Activated T-helper 1 cell treated with anti-CD3 and anti-CD28 coated beads, Interleukin-2, amount 50 U/mL, for 16 hours (primary cell): ENCODE data around the gene LCP1.
"Not testable (repeated sequence)": the region's sequence is repeated elsewhere in the genome, so short reads cannot be mapped to it uniquely, and the experiment has no call there.

Source experiments
- DNase-seq, 2 donors: peaks; one replicate each; pipeline ENCODE4 v3.0.0-alpha.2; 2020; ENCODE audit warnings: low read depth in 1 of 2, low spot score in 1 of 2

LCP1 gene

DNA sequence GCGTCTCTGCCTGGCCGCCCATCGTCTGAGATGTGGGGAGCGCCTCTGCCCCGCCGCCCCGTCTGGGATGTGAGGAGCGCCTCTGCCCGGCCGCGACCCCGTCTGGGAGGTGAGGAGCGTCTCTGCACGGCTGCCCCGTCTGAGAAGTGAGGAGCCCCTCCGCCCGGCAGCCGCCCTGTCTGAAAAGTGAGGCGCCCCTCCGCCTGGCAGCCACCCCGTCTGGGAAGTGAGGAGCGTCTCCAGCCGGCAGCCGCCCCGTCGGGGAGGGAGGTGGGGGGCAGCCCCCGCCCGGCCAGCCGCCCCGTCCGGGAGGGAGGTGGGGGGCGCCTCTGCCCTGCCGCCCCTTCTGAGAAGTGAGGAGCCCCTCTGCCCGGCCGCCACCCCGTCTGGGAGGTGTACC is 19.2 kb downstream of the LCP1 start:
- DNase-seq = not testable (repeated sequence)

DNA sequence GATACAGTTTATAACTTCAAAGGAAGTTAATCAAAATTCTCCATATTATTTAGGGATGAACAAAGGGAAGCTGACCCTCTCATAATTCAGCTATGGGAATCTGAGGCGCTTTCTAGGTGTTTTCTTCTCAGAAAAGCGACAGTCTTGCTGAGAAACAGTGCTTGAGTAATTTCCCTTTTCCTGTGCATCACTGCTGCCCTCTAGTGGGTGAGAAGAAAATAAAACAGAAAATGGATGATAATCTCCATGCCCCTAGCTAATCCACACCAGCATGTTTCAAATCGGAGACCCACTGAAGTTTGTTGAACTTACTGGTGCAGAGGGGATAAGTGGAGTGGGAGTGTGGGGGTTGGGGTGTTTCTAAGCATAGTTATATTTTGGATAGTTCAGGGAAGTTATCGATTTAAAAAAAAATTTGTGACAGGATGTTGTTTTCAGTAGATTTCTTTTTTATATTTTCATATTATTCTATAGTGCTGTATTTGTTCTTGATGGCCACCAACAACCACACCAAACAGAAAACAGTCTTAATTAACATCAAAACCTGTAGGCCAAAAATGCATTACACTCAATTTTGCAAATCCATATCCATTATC is 21.4 kb downstream of the LCP1 start:
- DNase-seq = no peak

DNA sequence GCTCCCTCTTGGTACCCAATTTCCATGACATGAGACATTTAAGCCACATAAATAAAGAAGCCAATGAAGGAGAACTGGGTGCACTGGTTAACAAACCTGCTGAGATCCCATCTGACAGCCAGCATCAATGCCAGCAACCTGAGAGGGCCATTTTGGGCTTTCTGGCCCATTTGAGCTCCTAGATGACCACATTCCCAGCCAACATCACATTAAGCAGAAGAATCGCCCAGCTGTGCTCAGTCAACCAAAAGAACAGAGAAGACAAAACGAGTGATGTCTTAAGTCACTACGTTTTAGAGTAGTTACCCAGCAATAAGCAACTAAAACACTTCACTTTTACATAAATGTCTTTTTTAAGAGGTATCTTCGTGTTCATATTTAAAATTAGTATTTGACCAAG is 21.9 kb downstream of the LCP1 start:
- DNase-seq = no peak

DNA sequence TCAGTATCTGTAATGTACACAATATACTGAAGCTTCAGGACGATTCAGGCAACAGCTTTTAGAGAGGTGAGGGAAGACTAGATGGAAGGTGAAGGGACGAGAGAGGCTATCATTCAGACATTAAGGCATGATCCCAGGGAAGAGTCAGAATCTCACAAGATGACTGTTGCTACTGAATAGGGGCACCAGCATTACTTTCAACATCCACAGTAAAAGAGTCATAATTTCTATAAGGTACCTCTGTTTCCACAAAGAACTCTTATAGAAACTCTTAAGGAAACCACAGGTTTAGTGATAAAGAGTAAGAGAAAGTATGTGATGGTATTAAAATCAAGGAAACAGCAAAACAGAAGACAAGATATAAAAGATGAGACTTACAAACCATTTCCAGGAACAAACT is 23.0 kb downstream of the LCP1 start:
- DNase-seq = no peak

DNA sequence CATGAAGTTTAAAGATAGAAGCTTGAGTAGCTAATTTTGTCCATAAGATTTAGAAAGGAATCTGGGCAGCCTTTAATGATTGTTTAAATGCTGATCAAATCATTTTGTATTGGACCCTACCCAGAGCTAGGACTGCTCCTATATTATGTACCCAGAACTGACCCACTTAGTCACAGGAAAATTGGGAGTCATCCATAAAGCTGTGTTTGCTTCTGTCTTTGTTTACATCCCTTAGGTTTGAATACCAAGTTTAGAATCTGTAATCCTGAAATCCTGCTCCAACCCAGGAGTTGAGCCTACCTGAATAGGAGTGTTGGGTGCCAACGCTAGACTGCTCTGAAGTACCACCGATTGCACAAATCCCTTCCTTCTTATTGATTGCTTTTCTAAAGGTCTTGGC is 23.8 kb downstream of the LCP1 start:
- no peak for DNase-seq

DNA sequence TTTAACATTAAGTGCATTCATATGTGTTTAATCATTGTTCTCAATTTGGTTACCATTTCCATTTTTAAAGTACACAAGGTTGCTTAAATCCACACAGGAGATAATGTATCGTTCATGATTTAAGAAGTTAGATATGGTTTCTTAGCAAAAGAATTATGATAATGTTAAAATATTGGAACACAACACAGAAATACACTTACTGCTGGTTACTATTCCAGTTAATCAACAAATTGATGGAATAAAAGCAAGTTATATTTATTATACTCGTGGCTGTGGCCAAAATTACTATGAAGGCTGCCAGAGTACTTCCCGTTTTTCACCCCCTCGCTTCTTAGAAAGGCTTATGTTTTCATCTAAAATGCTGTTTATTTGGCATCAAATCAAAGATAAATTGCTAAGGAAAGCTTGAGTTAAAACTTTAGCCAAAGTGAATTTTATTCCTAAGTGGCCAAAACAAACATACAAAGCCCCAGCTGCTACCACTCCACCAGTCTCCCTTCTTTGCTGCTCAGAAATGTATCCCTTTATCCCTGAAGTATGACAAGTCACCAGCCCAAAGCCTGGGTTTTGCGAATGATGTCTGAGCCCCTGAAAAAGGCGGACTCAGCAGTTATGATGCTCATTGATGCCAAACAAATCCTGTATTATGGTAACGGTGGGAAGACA is 27.7 kb downstream of the LCP1 start:
- no peak for DNase-seq

DNA sequence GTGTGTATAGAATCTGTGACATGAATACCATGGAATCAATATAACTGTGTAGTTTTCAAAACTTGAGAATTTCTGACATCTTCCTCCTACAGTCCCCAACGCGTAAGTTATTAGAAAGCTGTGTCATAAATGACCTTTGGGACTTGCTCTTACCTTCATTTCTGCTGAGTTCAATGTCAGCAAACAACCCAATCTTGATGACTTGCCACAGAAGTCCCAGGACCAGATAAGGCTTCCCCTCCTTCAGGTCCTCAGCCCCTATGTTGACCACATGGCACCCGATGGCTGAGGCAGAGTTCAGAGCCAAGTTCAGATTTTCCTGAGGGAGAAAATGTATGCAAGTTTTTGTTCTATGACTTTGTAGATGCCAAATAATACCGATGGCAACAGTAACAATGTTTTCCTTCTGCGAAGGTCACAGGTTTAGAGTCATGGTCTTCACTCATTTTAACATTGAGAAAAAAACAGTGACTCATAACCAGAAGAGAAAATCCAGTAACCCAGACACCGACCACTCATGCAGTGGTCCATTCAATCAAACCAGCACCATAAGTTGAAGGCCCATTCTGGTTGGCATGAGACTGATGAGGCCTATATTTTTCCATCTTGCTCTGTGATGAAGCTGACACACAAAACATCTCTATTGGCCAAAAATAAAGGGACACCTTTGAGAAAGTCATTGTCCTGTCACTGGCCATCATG is 29.2 kb downstream of the LCP1 start:
- no peak for DNase-seq

DNA sequence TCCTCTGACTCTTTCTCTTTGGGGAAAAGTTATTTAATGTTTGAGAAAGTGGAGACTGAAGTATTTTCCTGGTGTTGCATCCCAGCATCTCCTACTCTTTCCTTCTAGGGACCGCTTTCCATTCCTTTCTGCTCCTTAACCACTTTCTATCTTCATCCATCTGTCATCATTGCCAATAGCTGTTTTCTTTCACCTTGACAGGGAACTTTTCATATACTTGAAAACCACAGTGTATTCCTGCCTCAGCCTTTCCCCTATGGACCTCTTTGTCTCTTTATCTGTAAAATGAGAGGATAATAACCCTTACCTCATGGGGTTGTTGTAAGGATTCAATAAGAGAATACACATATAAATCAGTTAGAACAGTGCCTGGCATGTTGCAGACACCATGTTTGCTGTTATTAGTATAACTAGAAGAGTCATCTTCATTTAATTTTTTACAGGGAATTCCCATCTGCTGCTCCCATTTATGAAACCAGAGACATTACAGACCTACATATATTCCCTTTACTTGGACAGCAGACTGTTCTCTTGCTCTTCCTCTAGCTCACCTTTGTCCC is 31.8 kb downstream of the LCP1 start:
- DNase-seq = no peak

DNA sequence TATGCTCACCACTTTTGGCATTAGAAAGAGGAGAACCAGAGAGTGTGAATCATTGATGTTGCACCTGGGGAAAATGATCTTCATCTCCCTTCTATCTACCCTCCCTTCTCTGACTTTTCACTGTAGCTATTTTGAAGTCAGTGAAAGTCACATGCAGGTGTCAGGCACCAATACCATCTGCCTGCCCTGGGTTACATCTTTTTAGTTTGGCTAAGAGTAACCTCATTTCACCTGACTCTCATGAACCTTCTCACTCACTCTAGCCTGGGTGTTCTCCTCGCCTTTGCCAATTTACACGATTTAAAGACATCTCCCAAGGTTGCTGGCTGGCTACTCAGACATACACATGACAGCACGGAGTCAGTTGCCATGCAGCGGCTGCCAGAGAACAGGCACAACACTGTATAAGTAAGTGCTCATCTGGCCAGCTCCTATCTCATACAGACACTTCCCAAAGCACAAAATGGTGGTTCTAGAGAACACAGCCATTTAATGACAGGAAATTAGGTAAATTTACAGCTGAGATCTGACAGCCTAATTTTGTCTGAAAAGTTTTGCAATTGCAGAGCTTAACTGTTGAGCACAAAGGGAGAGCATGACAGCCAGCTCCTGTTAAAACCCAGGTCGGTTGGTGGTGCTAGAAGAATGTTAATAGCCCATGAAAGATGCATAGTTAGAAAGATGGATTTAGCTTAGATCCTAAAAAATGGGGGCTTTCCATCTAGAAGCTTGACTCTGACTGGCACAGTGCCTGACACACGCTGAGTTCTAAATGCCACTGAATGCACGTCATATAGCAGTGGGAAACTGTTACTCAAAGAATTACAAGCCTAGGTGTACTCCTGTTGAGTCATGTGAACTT is 32.5 kb downstream of the LCP1 start:
- DNase-seq = no peak

DNA sequence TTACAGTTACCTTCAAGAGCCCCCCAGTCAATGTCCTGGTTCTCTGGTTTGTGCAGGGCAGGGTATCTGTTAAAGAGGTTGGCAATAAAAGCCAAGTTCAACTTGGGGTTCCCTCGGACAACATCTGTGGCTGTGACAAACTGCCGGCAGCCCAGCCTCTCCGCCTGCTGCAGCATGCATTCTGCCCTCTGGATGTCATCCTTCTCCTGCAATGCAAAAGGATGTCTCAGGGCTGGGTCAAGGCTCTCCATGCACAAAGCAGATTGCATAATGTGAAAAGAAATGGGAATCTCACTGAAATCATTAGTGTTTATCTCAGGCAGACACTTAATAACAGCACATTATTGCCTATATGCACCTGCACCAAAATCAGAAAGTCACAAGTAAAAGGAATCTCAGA is 35.1 kb downstream of the LCP1 start:
- DNase-seq = no peak

DNA sequence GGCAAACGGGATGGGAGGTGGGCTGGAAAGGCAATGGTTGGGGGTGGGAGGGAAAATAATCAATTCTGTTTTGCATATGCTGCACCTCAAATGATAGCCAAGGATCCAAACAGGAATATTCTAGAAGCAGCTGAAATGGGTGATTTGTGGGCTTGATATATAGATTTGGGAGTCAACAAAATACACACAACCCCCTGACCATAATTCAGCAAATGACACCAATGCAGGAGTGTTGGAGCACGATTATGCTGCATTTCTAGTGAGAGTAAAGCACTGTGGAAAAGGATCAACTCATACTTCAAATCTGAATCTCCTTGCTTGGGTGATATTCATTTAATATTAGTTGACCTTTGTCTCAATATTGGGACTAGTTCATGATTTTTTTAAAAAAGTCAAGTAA is 36.0 kb downstream of the LCP1 start:
- no peak for DNase-seq

DNA sequence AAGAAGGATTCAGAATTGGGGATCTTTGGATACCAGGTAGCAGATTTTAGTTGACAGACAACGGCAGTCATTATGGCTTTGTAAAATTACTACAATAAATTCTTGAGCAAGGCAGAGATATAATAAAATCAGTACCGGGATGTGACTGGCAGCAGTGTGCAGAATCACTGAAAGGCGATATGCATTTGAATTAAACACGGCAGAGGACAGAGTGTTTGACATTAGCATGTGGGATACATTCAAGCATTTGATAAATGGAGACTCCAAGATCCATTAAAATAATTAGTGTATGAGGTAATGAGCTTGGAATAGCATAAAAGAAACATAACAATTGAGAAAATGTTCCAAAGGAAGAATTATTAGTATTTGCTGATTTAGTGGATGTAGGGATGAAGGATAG is 36.8 kb downstream of the LCP1 start:
- DNase-seq = no peak

DNA sequence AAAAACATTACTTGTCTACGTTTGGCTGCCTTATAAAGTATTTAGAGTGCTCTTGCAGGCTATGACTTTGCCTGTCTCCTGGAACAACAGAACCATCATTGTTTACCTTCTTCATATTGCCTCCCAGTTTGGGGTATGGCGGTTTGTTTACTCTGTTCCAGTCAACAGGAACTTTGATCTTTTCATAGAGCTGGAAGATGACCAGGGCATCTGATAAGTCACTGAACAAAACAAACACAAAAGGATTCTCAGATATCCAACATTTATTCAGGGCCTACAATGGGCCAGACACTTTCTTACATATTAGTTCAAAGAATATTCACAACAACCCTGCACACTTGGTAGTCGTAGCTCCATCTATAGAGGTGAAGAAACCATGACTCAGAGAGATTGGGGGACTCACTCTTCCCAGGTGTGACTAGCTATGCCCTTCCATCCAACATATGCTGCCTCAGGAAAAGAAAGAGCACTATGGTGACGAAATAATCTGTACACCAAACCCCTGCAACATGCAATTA is 38.7 kb downstream of the LCP1 start:
- DNase-seq = no peak

DNA sequence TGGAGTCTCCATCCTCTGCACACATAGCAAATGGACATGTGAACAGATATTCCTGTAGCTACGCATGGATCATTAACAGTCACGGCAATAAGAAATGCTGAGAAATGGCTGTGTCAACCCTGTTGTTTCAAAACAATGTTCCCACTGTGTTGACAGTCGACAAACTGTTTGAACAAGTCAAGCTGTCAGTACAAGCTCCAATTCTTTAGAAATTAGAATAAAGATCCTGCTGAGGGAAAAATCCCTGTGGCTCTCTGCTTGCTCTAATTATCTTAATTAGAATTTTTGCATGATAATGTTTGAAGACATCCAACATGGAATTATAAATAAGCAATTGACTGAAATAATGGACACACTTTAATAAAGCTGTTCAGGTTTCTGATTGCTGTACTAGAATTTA is 39.2 kb downstream of the LCP1 start:
- no peak for DNase-seq

DNA sequence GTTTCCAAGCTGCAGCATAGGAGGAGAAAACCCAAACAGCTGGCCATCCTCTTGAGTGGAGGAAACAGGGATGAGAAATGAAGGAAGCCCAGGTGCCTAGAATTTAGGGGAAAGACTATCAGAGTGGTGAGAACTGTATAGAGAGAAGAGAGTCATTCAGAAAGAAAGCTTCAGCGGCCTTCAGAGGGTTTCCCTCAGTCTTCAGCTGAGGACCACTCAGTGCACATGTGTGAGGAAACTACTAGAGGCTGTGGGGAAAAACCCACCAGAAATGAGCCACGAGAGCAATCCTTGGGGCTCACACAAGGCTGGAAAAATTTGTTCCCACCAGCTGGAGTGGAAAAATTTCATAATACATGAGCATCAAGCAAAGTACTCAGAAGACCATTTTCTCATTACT is 41.9 kb downstream of the LCP1 start:
- no peak for DNase-seq

DNA sequence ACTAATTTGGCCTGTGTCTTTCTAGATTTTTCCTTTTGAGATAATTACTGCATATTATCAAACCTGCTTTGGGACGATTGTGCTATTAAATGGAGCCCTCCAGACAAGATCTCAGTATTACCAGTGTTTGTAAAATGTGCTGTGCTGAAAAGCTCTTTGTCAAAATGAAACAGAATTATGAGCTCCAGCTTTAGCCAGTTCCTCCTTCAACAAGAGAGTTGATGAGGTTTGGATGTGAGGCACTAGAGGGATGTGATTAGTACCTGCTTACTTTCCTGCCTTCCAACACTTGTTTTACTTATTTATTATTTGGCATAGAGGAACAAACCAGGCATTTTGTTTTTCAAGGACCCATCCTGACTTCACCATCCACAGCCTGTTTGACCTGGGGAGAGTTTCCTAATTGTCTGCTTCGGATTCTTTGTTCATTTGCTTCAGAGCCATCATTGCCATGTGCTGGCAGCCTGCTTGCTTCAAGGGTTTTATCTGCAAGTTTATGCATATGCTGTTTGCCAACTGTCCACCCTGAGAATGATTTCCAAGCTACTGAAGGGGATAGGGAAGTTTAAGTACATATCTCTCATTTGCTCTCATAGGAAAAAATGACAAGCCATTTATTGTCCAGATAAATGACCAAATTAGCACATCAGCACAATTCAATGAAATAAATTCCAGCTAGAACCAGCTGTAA is 44.2 kb downstream of the LCP1 start:
- no peak for DNase-seq

DNA sequence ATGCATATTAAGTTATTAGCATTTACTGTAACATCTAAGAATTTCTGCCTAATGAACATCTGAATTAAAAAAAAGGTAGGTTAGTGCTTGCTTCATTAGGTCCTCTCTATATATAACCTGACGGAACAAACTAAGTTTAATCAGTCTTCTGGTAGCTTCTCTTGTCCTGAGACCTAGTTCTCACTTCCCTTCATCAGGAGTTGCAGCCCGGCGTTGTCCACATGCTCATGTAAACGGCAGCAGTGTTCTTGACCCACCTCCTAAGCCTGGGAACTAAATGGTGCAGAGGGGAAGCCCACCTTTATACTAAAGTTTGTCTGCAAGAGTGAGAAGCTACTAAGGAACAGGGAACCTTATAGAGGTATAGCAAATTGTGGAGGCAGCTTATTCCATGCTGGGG is 45.3 kb downstream of the LCP1 start:
- DNase-seq = no peak

DNA sequence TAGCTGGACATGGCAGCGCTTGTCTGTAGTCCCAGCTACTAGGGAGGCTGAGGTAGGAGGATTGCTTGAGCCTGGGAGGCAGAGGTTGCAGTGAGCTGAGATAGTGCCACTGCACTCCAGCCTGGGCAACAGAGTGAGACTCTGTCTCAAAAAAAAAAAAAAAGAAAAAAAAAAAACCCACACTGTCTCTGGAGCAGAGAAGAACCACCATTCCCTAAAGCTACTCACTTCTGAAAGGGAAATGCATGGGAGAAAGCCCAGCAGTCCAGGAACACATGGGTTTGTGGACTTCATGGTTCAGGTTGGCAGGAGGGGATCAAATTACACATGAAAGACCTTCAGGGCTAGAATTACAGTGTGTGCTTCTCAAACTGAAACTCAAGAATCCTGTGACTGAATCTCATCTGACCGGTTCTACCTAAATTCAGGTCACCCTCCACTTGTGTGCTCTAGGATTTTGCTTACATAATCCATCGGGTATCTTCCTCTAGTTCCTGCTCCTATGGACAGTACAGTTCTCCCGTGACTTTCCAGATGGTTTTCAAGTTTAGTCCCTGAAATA is 46.9 kb downstream of the LCP1 start:
- DNase-seq = no peak

DNA sequence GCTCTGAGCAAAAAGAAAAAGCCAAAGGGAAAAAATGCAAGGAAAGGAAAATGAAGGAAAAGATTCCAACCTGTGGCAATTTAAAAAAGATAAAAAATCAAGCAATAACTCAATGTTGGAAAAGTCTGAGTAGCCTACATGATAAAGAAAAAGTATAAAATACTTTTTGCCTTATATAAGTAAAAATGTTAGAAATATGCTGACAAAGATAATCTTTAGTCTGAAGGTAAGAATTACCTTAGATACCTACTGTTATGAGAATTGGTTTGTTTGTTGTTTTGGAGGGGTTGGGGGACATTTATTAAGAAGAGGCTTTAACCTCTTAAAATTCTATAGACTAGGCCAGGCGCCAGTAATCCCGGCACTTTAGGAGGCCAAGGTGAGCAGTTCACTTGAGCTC is 47.5 kb downstream of the LCP1 start:
- no peak for DNase-seq

DNA sequence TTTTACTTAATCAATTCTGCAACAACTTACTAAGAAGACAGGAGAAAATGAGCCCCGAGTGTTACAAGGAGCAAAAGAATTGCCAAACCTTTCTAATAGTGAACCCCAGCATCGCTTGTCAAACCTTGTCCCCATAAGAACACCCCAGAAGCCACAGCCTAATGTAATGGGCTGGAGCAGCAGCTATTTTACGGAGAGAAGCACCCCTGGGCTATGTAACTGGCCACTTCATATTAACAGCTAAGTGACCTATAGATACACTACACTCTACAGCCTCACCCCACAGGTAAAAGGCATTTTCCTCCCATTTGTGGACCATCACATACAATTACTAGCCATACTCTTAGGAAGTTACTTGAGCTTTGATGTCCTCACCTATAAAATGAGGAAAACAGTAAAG is 49.9 kb downstream of the LCP1 start:
- DNase-seq = no peak
